Suprapubic skin (tissue), 4 donors: ENCODE results near the gene GRID2.

Source experiments
- CTCF ChIP-seq, 2 donors: fragments of 200-600 bp in 1 of 2; fragments of 450-650 bp in 1 of 2; sonication (generic) in 1 of 2; IDR thresholded peaks; one replicate each; pipeline ENCODE4 v1.5.1; 2016 to 2019; ENCODE audit warnings: antibody characterized with exemption in 2 of 2, mild to moderate bottlenecking in 1 of 2, moderate library complexity in 1 of 2
- EP300 ChIP-seq: sonication (generic); formaldehyde crosslinking; IDR thresholded peaks from one replicate; pipeline ENCODE4 v1.6.1; 2017; ENCODE audit warnings: antibody characterized with exemption
- POLR2A ChIP-seq, 2 donors: fragments of 450-650 bp; IDR thresholded peaks; one replicate each; pipeline ENCODE4 v1.6.1; 2017; ENCODE audit warnings: antibody characterized with exemption in 2 of 2, mild to moderate bottlenecking in 2 of 2, moderate library complexity in 2 of 2
- POLR2AphosphoS5 ChIP-seq, 3 donors: sonication (generic); formaldehyde crosslinking; IDR thresholded peaks; one replicate each; pipeline ENCODE4 v1.6.1; 2017; ENCODE audit warnings: antibody characterized with exemption in 3 of 3

GRCh38 chr4:93063325-93063724, 759.6 kb downstream of the GRID2 start:
- TF ChIP-seq CTCF (IDR thresholded peaks at IDR 0.05) (no peak), POLR2A (IDR thresholded peaks at IDR 0.05) (no peak), EP300 (no peak), POLR2AphosphoS5 (IDR thresholded peaks at IDR 0.05) (no peak)
